ENCODE measurements around the gene PHKG2.

PHKG2 gene

GRCh38 chr16:30720086-30720485 lies 28.1 kb upstream of the PHKG2 start:
- peaks cover 80% of the 10 kb centered on the region for H3K36me3 ChIP-seq (ENCODE audit: insufficient read depth, low read length)
- H3K4me1 ChIP-seq (ENCODE audit: insufficient read depth, low read length), result no peaks in the 10 kb centered on the region
- no peak overlapping the region for H3K4me3 ChIP-seq (ENCODE audit: low read depth in 1 of 2, low read length in 2 of 2)
- no peak overlapping the region for H3K9ac ChIP-seq (ENCODE audit: low read length)
- no peaks in the 10 kb centered on the region for H3K27me3 ChIP-seq (ENCODE audit: control insufficient read depth in 1 of 2, insufficient read depth in 2 of 2, low read length in 2 of 2)
- no peaks in the 10 kb centered on the region for H3K9me3 ChIP-seq (ENCODE audit: low read length)
- H3K27ac ChIP-seq (ENCODE audit: low read depth, low read length), result no peak overlapping the region

DNA sequence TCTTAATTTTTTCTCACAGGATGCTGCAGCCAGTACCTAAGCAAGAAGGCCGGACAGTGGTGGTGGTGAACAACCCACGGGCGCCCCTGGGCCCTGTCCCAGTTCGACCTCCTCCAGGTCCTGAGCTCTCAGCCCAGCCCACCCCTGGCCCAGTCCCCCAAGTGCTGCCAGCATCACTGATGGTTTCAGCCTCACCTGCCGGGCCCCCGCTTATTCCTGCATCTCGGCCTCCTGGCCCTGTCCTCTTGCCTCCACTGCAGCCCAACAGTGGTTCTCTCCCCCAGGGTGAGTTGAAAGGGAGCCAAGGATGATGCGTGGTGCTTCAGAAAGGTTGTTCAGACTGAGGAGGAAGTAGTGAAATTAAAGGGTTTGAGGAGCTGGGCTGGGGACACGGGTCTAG lies 27.5 kb upstream of the PHKG2 start:
- H3K9me3 ChIP-seq (ENCODE audit: low read length), result no peaks in the 10 kb centered on the region
- H3K27ac ChIP-seq (ENCODE audit: low read depth, low read length), result no peak overlapping the region
- H3K9ac ChIP-seq (ENCODE audit: low read length), result no peak overlapping the region
- peaks cover 81% of the 10 kb centered on the region for H3K36me3 ChIP-seq (ENCODE audit: insufficient read depth, low read length)
- H3K4me1 ChIP-seq (ENCODE audit: insufficient read depth, low read length), result no peaks in the 10 kb centered on the region
- no peak overlapping the region for H3K4me3 ChIP-seq (ENCODE audit: low read depth in 1 of 2, low read length in 2 of 2)
- no peaks in the 10 kb centered on the region for H3K27me3 ChIP-seq (ENCODE audit: control insufficient read depth in 1 of 2, insufficient read depth in 2 of 2, low read length in 2 of 2)

DNA sequence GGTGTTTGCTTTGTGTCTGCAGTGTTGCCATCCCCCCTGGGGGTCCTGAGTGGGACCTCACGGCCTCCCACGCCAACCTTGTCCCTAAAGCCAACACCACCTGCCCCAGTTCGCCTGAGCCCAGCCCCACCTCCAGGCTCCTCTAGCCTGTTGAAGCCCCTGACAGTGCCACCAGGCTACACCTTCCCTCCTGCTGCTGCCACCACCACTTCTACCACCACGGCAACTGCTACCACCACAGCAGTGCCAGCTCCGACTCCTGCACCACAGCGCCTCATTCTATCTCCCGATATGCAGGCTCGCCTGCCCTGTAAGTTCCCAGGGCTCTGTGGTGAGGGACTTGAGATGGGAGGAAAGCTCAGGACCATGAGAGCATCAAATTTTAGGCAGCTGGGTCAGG lies 27.1 kb upstream of the PHKG2 start:
- no peaks in the 10 kb centered on the region for H3K4me1 ChIP-seq (ENCODE audit: insufficient read depth, low read length)
- no peaks in the 10 kb centered on the region for H3K27me3 ChIP-seq (ENCODE audit: control insufficient read depth in 1 of 2, insufficient read depth in 2 of 2, low read length in 2 of 2)
- H3K27ac ChIP-seq (ENCODE audit: low read depth, low read length), result no peak overlapping the region
- no peak overlapping the region for H3K4me3 ChIP-seq (ENCODE audit: low read depth in 1 of 2, low read length in 2 of 2)
- H3K9ac ChIP-seq (ENCODE audit: low read length), result no peak overlapping the region
- peaks cover 81% of the 10 kb centered on the region for H3K36me3 ChIP-seq (ENCODE audit: insufficient read depth, low read length)
- no peaks in the 10 kb centered on the region for H3K9me3 ChIP-seq (ENCODE audit: low read length)

GRCh38 chr16:30721606-30722005 lies 26.6 kb upstream of the PHKG2 start:
- Histone ChIP-seq H3K9ac (ENCODE audit: low read length) (no peak overlapping the region), H3K27me3 (ENCODE audit: control insufficient read depth in 1 of 2, insufficient read depth in 2 of 2, low read length in 2 of 2) (no peaks in the 10 kb centered on the region), H3K36me3 (ENCODE audit: insufficient read depth, low read length) (peaks cover 78% of the 10 kb centered on the region), H3K4me3 (ENCODE audit: low read depth in 1 of 2, low read length in 2 of 2) (no peak overlapping the region), H3K27ac (ENCODE audit: low read depth, low read length) (no peak overlapping the region), H3K9me3 (ENCODE audit: low read length) (no peaks in the 10 kb centered on the region), H3K4me1 (ENCODE audit: insufficient read depth, low read length) (no peaks in the 10 kb centered on the region)

GRCh38 chr16:30722443-30722842 lies 25.8 kb upstream of the PHKG2 start:
- no peaks in the 10 kb centered on the region for H3K9me3 ChIP-seq (ENCODE audit: low read length)
- H3K27me3 ChIP-seq (ENCODE audit: control insufficient read depth in 1 of 2, insufficient read depth in 2 of 2, low read length in 2 of 2), result no peaks in the 10 kb centered on the region
- no peaks in the 10 kb centered on the region for H3K4me1 ChIP-seq (ENCODE audit: insufficient read depth, low read length)
- peaks cover 70% of the 10 kb centered on the region for H3K36me3 ChIP-seq (ENCODE audit: insufficient read depth, low read length)
- H3K4me3 ChIP-seq (ENCODE audit: low read depth in 1 of 2, low read length in 2 of 2), result no peak overlapping the region
- no peak overlapping the region for H3K27ac ChIP-seq (ENCODE audit: low read depth, low read length)
- no peak overlapping the region for H3K9ac ChIP-seq (ENCODE audit: low read length)

DNA sequence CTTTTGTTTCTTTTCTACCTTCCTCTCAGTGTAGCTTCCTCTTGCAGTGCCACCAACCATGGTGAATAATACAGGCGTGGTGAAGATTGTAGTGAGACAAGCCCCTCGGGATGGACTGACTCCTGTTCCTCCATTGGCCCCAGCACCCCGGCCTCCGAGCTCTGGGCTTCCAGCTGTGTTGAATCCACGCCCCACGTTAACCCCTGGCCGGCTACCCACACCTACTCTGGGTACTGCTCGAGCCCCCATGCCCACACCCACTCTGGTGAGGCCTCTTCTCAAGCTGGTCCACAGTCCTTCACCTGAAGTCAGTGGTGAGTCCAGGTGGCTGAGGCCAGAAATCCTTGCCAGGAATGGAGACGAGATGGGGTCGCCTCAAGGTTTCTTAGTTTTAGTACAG lies 25.3 kb upstream of the PHKG2 start:
- H3K9ac ChIP-seq (ENCODE audit: low read length), result no peak overlapping the region
- H3K36me3 ChIP-seq (ENCODE audit: insufficient read depth, low read length), result peaks cover 69% of the 10 kb centered on the region
- H3K4me3 ChIP-seq (ENCODE audit: low read depth in 1 of 2, low read length in 2 of 2), result no peak overlapping the region
- no peaks in the 10 kb centered on the region for H3K4me1 ChIP-seq (ENCODE audit: insufficient read depth, low read length)
- H3K9me3 ChIP-seq (ENCODE audit: low read length), result no peaks in the 10 kb centered on the region
- no peak overlapping the region for H3K27ac ChIP-seq (ENCODE audit: low read depth, low read length)
- H3K27me3 ChIP-seq (ENCODE audit: control insufficient read depth in 1 of 2, insufficient read depth in 2 of 2, low read length in 2 of 2), result no peaks in the 10 kb centered on the region

GRCh38 chr16:30723725-30724355 lies 24.4 kb upstream of the PHKG2 start:
- Histone ChIP-seq H3K36me3 (ENCODE audit: insufficient read depth, low read length) (peaks cover 76% of the 10 kb centered on the region), H3K27ac (ENCODE audit: low read depth, low read length) (no peak overlapping the region), H3K9ac (ENCODE audit: low read length) (no peak overlapping the region), H3K4me3 (ENCODE audit: low read depth in 1 of 2, low read length in 2 of 2) (no peak overlapping the region), H3K27me3 (ENCODE audit: control insufficient read depth in 1 of 2, insufficient read depth in 2 of 2, low read length in 2 of 2) (no peaks in the 10 kb centered on the region), H3K4me1 (ENCODE audit: insufficient read depth, low read length) (no peaks in the 10 kb centered on the region), H3K9me3 (ENCODE audit: low read length) (no peaks in the 10 kb centered on the region)

GRCh38 chr16:30724641-30725417 lies 23.4 kb upstream of the PHKG2 start:
- Histone ChIP-seq H3K9me3 (ENCODE audit: low read length) (no peaks in the 10 kb centered on the region), H3K4me3 (ENCODE audit: low read depth in 1 of 2, low read length in 2 of 2) (no peak overlapping the region), H3K4me1 (ENCODE audit: insufficient read depth, low read length) (no peaks in the 10 kb centered on the region), H3K27me3 (ENCODE audit: control insufficient read depth in 1 of 2, insufficient read depth in 2 of 2, low read length in 2 of 2) (no peaks in the 10 kb centered on the region), H3K9ac (ENCODE audit: low read length) (no peak overlapping the region), H3K27ac (ENCODE audit: low read depth, low read length) (no peak overlapping the region), H3K36me3 (ENCODE audit: insufficient read depth, low read length) (peaks cover 82% of the 10 kb centered on the region)

DNA sequence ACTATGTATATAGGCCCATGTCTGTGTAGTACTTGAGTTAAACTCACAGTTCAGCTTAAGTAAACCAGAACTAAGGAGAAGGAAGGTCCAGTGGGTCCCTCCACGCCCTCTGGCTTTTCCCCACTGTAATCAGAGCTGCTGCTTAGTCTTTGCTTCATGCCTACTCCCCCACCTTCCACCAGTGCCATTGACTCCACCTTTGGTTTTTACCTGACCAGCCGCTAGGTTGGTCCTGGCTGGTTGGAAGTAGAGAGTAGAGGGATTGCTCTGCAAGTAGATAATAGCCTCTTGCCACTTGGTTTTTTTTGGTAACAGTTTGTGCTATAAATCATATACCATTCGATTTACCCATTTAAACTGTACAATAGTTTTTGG lies 22.8 kb upstream of the PHKG2 start:
- Histone ChIP-seq H3K4me3 (ENCODE audit: low read depth in 1 of 2, low read length in 2 of 2) (no peak overlapping the region), H3K27me3 (ENCODE audit: control insufficient read depth in 1 of 2, insufficient read depth in 2 of 2, low read length in 2 of 2) (no peaks in the 10 kb centered on the region), H3K36me3 (ENCODE audit: insufficient read depth, low read length) (peaks cover 81% of the 10 kb centered on the region), H3K9ac (ENCODE audit: low read length) (no peak overlapping the region), H3K4me1 (ENCODE audit: insufficient read depth, low read length) (no peaks in the 10 kb centered on the region), H3K27ac (ENCODE audit: low read depth, low read length) (no peak overlapping the region), H3K9me3 (ENCODE audit: low read length) (no peaks in the 10 kb centered on the region)

GRCh38 chr16:30728321-30728720 lies 19.9 kb upstream of the PHKG2 start:
- Histone ChIP-seq H3K27me3 (ENCODE audit: control insufficient read depth in 1 of 2, insufficient read depth in 2 of 2, low read length in 2 of 2) (no peaks in the 10 kb centered on the region), H3K27ac (ENCODE audit: low read depth, low read length) (no peak overlapping the region), H3K9me3 (ENCODE audit: low read length) (no peaks in the 10 kb centered on the region), H3K9ac (ENCODE audit: low read length) (no peak overlapping the region), H3K4me3 (ENCODE audit: low read depth in 1 of 2, low read length in 2 of 2) (no peak overlapping the region), H3K36me3 (ENCODE audit: insufficient read depth, low read length) (peaks cover 78% of the 10 kb centered on the region), H3K4me1 (ENCODE audit: insufficient read depth, low read length) (no peaks in the 10 kb centered on the region)

DNA sequence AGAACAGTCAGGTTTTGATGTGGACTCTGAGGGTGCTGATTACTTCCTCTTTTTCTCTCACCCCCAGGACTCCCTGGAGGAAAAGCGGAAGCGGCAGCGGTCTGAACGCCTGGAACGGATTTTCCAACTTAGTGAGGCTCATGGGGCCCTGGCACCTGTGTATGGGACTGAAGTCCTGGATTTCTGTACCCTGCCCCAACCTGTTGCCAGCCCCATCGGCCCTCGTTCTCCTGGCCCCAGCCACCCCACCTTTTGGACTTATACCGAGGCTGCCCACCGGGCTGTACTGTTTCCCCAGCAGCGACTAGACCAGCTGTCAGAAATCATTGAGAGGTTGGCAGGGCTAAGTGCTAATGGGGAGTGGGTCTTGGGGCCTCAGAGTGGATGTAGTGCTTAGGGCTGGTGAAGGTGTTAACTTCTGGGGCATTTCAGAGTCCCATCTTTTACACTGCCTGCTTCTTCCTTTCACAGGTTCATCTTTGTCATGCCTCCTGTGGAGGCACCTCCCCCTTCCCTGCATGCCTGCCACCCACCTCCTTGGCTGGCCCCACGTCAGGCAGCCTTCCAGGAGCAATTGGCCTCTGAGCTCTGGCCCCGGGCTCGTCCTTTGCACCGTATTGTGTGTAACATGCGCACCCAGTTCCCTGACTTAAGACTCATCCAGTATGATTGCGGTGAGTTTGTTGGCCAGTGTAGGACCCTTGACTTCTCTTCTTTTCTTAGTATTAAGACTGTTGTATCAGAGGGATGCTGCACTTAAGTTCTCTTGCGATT lies 19.1 kb upstream of the PHKG2 start:
- Histone ChIP-seq H3K27me3 (ENCODE audit: control insufficient read depth in 1 of 2, insufficient read depth in 2 of 2, low read length in 2 of 2) (no peaks in the 10 kb centered on the region), H3K9me3 (ENCODE audit: low read length) (no peaks in the 10 kb centered on the region), H3K27ac (ENCODE audit: low read depth, low read length) (no peak overlapping the region), H3K4me3 (ENCODE audit: low read depth in 1 of 2, low read length in 2 of 2) (no peak overlapping the region), H3K4me1 (ENCODE audit: insufficient read depth, low read length) (no peaks in the 10 kb centered on the region), H3K9ac (ENCODE audit: low read length) (no peak overlapping the region), H3K36me3 (ENCODE audit: insufficient read depth, low read length) (peaks cover 78% of the 10 kb centered on the region)
